Caco-2 (cell line): ENCODE measurements around the gene ACTL10. TPM values are rescaled to one million over a fixed set of nuclear protein-coding genes. Genes with fewer than 3 reads are reported as not detected.

Experiments used
- BruUV-seq: library from RNA; stranded (reverse); fragments of 400-500 nt; replicated peaks from 2 replicates; lab custom pipeline; 2021; lab: Mats Ljungman, UMichigan
- CTCF ChIA-PET: fragments of 300-600 bp; sonication (Branson Sonifier 250); formaldehyde crosslinking; loops from one replicate; lab custom pipeline; 2022; ENCODE audit warnings: antibody characterized with exemption; lab: Charles Lee
- POLR2A ChIA-PET: fragments of 300-600 bp; sonication (Branson Sonifier 250); formaldehyde crosslinking; loops from one replicate; lab custom pipeline; 2022; ENCODE audit warnings: antibody characterized with exemption; lab: Charles Lee
- DNase-seq, 2 experiments: peaks; one replicate each; pipeline versions ENCODE4 v3.0.0 to v3.0.0-alpha.2; 2020 to 2022
- H3K27me3 ChIP-seq: replicated peaks from 2 replicates; pipeline ENCODE4 v1.6.0; 2011; ENCODE audit warnings: low read length; ENCODE audit not compliant: control insufficient read depth, insufficient read depth
- H3K36me3 ChIP-seq: 2 replicates; pipeline ENCODE4 v1.5.1; 2011; ENCODE audit warnings: low read length; ENCODE audit not compliant: control insufficient read depth, insufficient read depth
- H3K4me1 ChIP-seq: fragments of 250-450 bp; sonication (Bioruptor Pico); 2 replicates; pipeline ENCODE4 v1.5.1; 2020; ENCODE audit warnings: mild to moderate bottlenecking
- H3K4me3 ChIP-seq: 2 replicates; pipeline ENCODE4 v1.5.1; 2011; ENCODE audit warnings: low read depth, mild to moderate bottlenecking, control low read depth, low read length
- H3K9me3 ChIP-seq: fragments of 250-450 bp; sonication (Bioruptor Pico); 2 replicates; pipeline ENCODE4 v1.5.1; 2020; ENCODE audit warnings: mild to moderate bottlenecking, moderate library complexity
- H3K27ac Mint-ChIP-seq: one replicate; pipeline ENCODE4 v1.8.0; 2022; ENCODE audit warnings: mixed read lengths; ENCODE audit not compliant: unreplicated experiment
- H3K27me3 Mint-ChIP-seq: one replicate; pipeline ENCODE4 v1.8.0; 2022; ENCODE audit warnings: mixed read lengths; ENCODE audit not compliant: insufficient read depth, unreplicated experiment
- H3K36me3 Mint-ChIP-seq: one replicate; pipeline ENCODE4 v1.8.0; 2022; ENCODE audit warnings: mild to moderate bottlenecking, mixed read lengths; ENCODE audit not compliant: insufficient read depth, unreplicated experiment
- H3K4me1 Mint-ChIP-seq: one replicate; pipeline ENCODE4 v1.8.0; 2022; ENCODE audit warnings: low read depth, mixed read lengths; ENCODE audit not compliant: unreplicated experiment
- H3K4me3 Mint-ChIP-seq: one replicate; pipeline ENCODE4 v1.8.0; 2022; ENCODE audit warnings: mild to moderate bottlenecking, moderate library complexity, mixed read lengths; ENCODE audit not compliant: unreplicated experiment
- H3K9me3 Mint-ChIP-seq: one replicate; pipeline ENCODE4 v1.8.0; 2022; ENCODE audit warnings: mixed read lengths; ENCODE audit not compliant: unreplicated experiment
- CTCF ChIP-seq, 2 experiments: fragments of 200-600 bp in 1 of 2; IDR thresholded peaks; 1 replicate in 1 of 2; 2 replicates in 1 of 2; pipeline versions ENCODE4 v1.5.1 to v1.8.0; 2011 to 2022; ENCODE audit warnings: antibody characterized with exemption in 1 of 2, control low read depth in 1 of 2, inconsistent platforms in 1 of 2, low read depth in 1 of 2, low read length in 1 of 2, mild to moderate bottlenecking in 1 of 2, moderate library complexity in 1 of 2; ENCODE audit not compliant: insufficient read depth in 1 of 2, severe bottlenecking in 1 of 2, unreplicated experiment in 1 of 2
- intact Hi-C: fragments of 100-400 bp; cut with micrococcal nuclease; formaldehyde crosslinking; loops from one replicate; pipeline ENCODE4 v1.10.0; 2022; ENCODE audit not compliant: unreplicated experiment
- total RNA-seq: library from RNA; stranded (reverse); gene quantifications from 2 replicates; pipeline ENCODE4 v1.2.3, GENCODE V29; 2022

Gene ACTL10
- total RNA-seq, 1 experiment from 2014 or later, result 3.4 TPM

GRCh38 chr20:33627577-33628216 is 39.0 kb upstream of the ACTL10 start:
- no peaks in the 10 kb centered on the region for H3K4me1 Mint-ChIP-seq
- POLR2A ChIA-PET, result no interaction called here
- no peaks in the 10 kb centered on the region for H3K27me3 Mint-ChIP-seq
- TF ChIP-seq CTCF (IDR thresholded peaks at IDR 0.05; ENCODE audit: insufficient read depth in 1 of 2, low read depth in 1 of 2, low read length in 1 of 2, severe bottlenecking in 1 of 2, unreplicated experiment in 1 of 2), result no peak
- CTCF ChIA-PET, result no interaction called here
- intact Hi-C loops, result no loop called here
- H3K9me3 Mint-ChIP-seq, result no peaks in the 10 kb centered on the region
- Histone ChIP-seq H3K4me3 (no peak overlapping the region), H3K27me3 (no peaks in the 10 kb centered on the region), H3K36me3 (0 out of 2 replicates have a peak, but pooled peaks cover 5% of the 10 kb centered on the region), H3K9me3 (no peaks in the 10 kb centered on the region), H3K4me1 (no peaks in the 10 kb centered on the region)
- no peak overlapping the region for H3K4me3 Mint-ChIP-seq
- BruUV-seq, result no TSS peak
- DNase-seq, result no peak
- no peak overlapping the region for H3K27ac Mint-ChIP-seq
- peaks cover 51% of the 10 kb centered on the region for H3K36me3 Mint-ChIP-seq

- TF ChIP-seq CTCF (IDR thresholded peaks at IDR 0.05; ENCODE audit: insufficient read depth in 1 of 2, low read depth in 1 of 2, low read length in 1 of 2, severe bottlenecking in 1 of 2, unreplicated experiment in 1 of 2), result no peak
- H3K4me3 ChIP-seq, result no peak overlapping the region
- no peaks in the 10 kb centered on the region for H3K4me1 Mint-ChIP-seq
- H3K4me3 Mint-ChIP-seq, result no peak overlapping the region
- H3K27ac Mint-ChIP-seq, result no peak overlapping the region
- H3K36me3 Mint-ChIP-seq, result peaks cover 51% of the 10 kb centered on the region
- 0 out of 2 replicates have a peak, but pooled peaks cover 3% of the 10 kb centered on the region for H3K36me3 ChIP-seq
- CTCF ChIA-PET, result no interaction called here
- H3K27me3 Mint-ChIP-seq, result no peaks in the 10 kb centered on the region
- no peaks in the 10 kb centered on the region for H3K27me3 ChIP-seq
- no peaks in the 10 kb centered on the region for H3K9me3 Mint-ChIP-seq
- no TSS peak for BruUV-seq
- H3K9me3 ChIP-seq, result no peaks in the 10 kb centered on the region
- POLR2A ChIA-PET, result no interaction called here
- no peaks in the 10 kb centered on the region for H3K4me1 ChIP-seq
- intact Hi-C loops, result no loop called here
- no peak for DNase-seq
These were observed 37.2 kb upstream of the ACTL10 start for GRCh38 chr20:33629533-33629932.

- H3K27me3 Mint-ChIP-seq, result no peaks in the 10 kb centered on the region
- no peak overlapping the region for H3K4me3 Mint-ChIP-seq
- no peak for DNase-seq
- ChIA-PET POLR2A (no interaction called here), CTCF (interaction anchor here (1.5 kb wide), 1 partner anchor 23 kb away, joined by 4 read pairs; no protein-coding TSS in a partner anchor)
- H3K4me1 Mint-ChIP-seq, result no peaks in the 10 kb centered on the region
- H3K9me3 Mint-ChIP-seq, result no peaks in the 10 kb centered on the region
- no peaks in the 10 kb centered on the region for H3K4me1 ChIP-seq
- intact Hi-C loops, result no loop called here
- 0 out of 2 replicates have a peak, but pooled peaks cover 3% of the 10 kb centered on the region for H3K36me3 ChIP-seq
- BruUV-seq, result no TSS peak
- H3K36me3 Mint-ChIP-seq, result peaks cover 46% of the 10 kb centered on the region
- H3K4me3 ChIP-seq, result no peak overlapping the region
- H3K9me3 ChIP-seq, result no peaks in the 10 kb centered on the region
- no peaks in the 10 kb centered on the region for H3K27me3 ChIP-seq
- H3K27ac Mint-ChIP-seq, result no peak overlapping the region
- no peak for TF ChIP-seq CTCF (IDR thresholded peaks at IDR 0.05; ENCODE audit: insufficient read depth in 1 of 2, low read depth in 1 of 2, low read length in 1 of 2, severe bottlenecking in 1 of 2, unreplicated experiment in 1 of 2)
These were observed 36.8 kb upstream of the ACTL10 start for GRCh38 chr20:33629979-33630378.
